ENCODE measurements around the gene POMGNT2. TPM values are rescaled to one million over a fixed set of nuclear protein-coding genes. Genes with fewer than 3 reads are reported as not detected.

POMGNT2 gene
- polyA plus RNA-seq, 4 donors: 1.3 to 10.6 (median 4.7) TPM

DNA sequence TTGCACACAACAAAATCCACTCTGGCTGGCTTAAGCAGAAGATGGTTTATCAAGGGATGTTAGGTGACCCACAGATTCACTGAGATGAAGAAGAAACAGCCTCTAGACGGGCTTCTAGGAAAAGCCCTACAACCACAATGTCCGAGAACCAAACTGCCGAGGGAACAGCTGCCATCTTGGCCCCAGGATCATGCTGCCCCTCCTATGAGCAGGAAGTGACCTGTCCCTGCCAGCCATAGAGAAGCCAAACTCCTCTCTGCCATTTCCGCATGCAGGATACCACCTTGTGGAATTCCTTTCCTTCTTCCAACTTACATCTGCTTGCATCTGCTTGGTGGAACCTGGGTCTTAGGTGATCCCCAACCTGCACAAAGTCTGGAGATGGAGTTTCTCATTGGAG lies 11.4 kb upstream of the POMGNT2 start:
- Histone ChIP-seq H3K4me3 (ENCODE audit: low read depth in 1 of 3, low read length in 3 of 3) (no peak overlapping the region), H3K9me3 (ENCODE audit: control insufficient read depth in 2 of 2, insufficient read depth in 1 of 2, low read depth in 1 of 2, low read length in 1 of 2) (peaks cover 0 to 3% of the 10 kb centered on the region in 2 donors), H3K27me3 (ENCODE audit: control insufficient read depth in 3 of 3, insufficient read depth in 3 of 3, low read length in 3 of 3) (peaks cover 0 to 4% (median 0%) of the 10 kb centered on the region in 3 donors), H3K4me1 (ENCODE audit: control insufficient read depth in 3 of 3, insufficient read depth in 2 of 3, low read depth in 1 of 3, low read length in 2 of 3) (no peaks in the 10 kb centered on the region), H3K36me3 (ENCODE audit: control insufficient read depth in 3 of 3, insufficient read depth in 2 of 3, low read depth in 1 of 3, low read length in 3 of 3) (no peaks in the 10 kb centered on the region), H3K27ac (ENCODE audit: low read depth in 1 of 3, low read length in 2 of 3) (no peak overlapping the region)
- WGBS, 3 donors: 84 to 89% (median 87%) methylated on average over 4 of the region's 4 CpGs
- no peak for FAIRE-seq
- DNase-seq: no peak

DNA sequence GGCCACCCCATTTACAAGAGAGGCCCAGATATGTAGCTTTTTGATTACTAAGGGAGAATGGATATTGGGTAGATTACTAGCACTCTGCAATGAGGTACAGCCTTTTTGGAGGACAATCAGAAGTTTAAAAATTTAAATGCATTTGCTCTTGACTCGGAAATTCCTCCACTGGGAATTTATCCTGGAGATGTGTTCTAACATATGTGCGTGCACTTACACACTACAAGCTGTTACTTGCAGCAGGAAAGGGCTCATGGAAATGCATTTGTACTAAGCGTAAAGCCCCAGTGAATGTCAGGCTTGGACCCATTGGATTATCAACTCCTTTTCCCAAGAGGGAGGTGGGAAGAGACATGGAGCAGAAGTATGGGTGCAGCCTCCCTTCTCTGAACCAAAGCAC lies 7.8 kb upstream of the POMGNT2 start:
- Histone ChIP-seq H3K9me3 (ENCODE audit: control insufficient read depth in 2 of 2, insufficient read depth in 1 of 2, low read depth in 1 of 2, low read length in 1 of 2) (peaks cover 0 to 3% of the 10 kb centered on the region in 2 donors), H3K27me3 (ENCODE audit: control insufficient read depth in 3 of 3, insufficient read depth in 3 of 3, low read length in 3 of 3) (peaks cover 0 to 7% (median 0%) of the 10 kb centered on the region in 3 donors), H3K4me3 (ENCODE audit: low read depth in 1 of 3, low read length in 3 of 3) (no peak overlapping the region), H3K36me3 (ENCODE audit: control insufficient read depth in 3 of 3, insufficient read depth in 2 of 3, low read depth in 1 of 3, low read length in 3 of 3) (no peaks in the 10 kb centered on the region), H3K4me1 (ENCODE audit: control insufficient read depth in 3 of 3, insufficient read depth in 2 of 3, low read depth in 1 of 3, low read length in 2 of 3) (no peaks in the 10 kb centered on the region), H3K27ac (ENCODE audit: low read depth in 1 of 3, low read length in 2 of 3) (no peak overlapping the region)
- FAIRE-seq: no peak
- no peak for DNase-seq
- WGBS, 3 donors: 91 to 95% (median 93%) methylated on average over 3 of the region's 3 CpGs

DNA sequence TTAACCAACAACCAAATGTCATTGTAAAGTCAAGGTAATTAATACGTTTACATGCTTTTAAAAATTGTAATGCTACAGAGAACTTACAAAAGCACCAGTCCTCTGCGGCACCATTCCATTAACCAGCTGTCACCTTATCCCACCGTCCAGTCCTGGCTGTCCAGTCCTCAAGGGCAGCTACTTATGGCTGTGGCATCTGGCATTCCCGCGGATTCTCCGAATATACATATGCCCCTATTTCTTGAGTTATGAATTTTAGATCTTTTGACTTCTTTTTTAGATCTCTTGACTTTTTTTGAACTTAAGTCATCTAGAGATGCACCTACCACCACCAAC lies 382 bp upstream of the POMGNT2 start:
- no peak for FAIRE-seq
- DNase-seq: no peak
- H3K4me1 ChIP-seq (ENCODE audit: control insufficient read depth in 3 of 3, insufficient read depth in 2 of 3, low read depth in 1 of 3, low read length in 2 of 3): peaks cover 0 to 7% (median 6%) of the 10 kb centered on the region in 3 donors
- no peak overlapping the region for H3K27ac ChIP-seq (ENCODE audit: low read depth in 1 of 3, low read length in 2 of 3)
- H3K4me3 ChIP-seq (ENCODE audit: low read depth in 1 of 3, low read length in 3 of 3): peak overlapping the region in 1 of 3 donors; percentile 15
- no peaks in the 10 kb centered on the region for H3K9me3 ChIP-seq (ENCODE audit: control insufficient read depth in 2 of 2, insufficient read depth in 1 of 2, low read depth in 1 of 2, low read length in 1 of 2)
- no peaks in the 10 kb centered on the region for H3K36me3 ChIP-seq (ENCODE audit: control insufficient read depth in 3 of 3, insufficient read depth in 2 of 3, low read depth in 1 of 3, low read length in 3 of 3)
- WGBS, 3 donors: 9 to 17% (median 10%) methylated on average over 6 of the region's 6 CpGs
- peaks cover 0 to 3% (median 0%) of the 10 kb centered on the region in 3 donors for H3K27me3 ChIP-seq (ENCODE audit: control insufficient read depth in 3 of 3, insufficient read depth in 3 of 3, low read length in 3 of 3)

DNA sequence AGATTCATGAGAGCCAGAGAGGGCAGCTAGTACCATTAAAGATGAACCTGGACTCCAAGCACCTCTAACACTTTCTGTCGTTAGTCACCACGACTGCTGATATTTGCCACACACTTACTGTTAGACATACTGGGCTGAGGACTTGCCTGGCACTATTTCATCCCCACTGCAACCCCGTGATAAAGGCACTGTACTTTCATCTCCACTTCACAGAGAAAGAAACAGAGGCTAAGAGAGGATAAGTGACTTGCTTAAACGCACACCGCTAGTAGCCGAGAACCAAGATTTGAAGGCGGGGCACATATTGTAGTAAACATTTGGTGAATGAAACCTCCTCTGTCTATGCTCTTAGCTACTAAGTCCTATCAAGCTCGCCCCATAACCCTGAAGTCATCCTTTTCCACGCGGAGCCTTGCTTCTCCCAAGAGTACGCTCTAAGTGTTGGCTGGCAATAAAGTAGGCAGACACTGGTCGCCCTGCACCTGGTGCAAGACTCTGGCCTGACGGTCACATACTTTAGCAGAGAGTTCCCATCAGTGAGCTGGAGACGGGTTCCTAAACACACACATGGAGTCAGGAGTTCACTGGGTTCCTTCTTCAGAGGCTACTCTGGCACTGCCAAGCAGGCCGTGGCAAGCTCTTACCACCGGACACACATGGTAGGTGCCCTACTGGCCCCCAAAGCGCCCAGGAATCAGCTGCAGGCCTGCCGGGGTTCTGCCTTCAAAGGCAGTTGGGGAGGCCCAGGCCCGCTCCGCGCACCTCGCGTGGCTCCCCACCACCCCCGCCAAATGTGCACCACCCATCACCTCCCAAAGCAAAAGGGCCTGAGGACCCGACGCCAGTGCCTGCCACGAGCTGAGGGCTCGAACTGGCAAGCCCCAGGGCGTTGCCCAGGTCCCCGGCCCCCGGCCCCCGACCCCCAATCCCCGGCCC lies 951 bp downstream of the POMGNT2 start:
- H3K4me1 ChIP-seq (ENCODE audit: control insufficient read depth in 3 of 3, insufficient read depth in 2 of 3, low read depth in 1 of 3, low read length in 2 of 3): peaks cover 0 to 7% (median 6%) of the 10 kb centered on the region in 3 donors
- peak overlapping the region; percentile 28 to 55 (median 51) for H3K4me3 ChIP-seq (ENCODE audit: low read depth in 1 of 3, low read length in 3 of 3)
- 45 to 51% (median 51%) methylated on average over 32 to 33 of the region's 33 CpGs for WGBS, 3 donors

DNA sequence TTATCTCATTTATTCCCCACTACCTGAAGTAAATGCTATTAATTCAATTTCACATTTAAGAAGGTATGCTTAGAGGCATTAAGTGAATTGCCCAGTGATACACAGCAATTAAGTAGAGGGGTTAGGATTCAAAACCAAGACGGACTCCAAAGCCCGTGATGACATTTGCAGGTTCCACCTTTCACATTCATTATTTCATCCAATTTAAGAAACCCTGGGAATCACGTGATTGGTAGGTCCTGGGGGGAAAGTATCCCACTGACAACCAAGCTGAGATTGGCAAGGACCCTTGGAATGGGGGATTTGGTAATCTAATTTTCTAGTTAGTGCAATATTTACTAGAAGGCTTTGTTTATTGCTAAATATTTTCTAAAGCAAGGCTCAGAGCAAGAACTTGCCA lies 1.8 kb downstream of the POMGNT2 start:
- FAIRE-seq (no peak), DNase-seq (no peak)
- Histone ChIP-seq H3K9me3 (ENCODE audit: control insufficient read depth in 2 of 2, insufficient read depth in 1 of 2, low read depth in 1 of 2, low read length in 1 of 2) (no peaks in the 10 kb centered on the region), H3K4me3 (ENCODE audit: low read depth in 1 of 3, low read length in 3 of 3) (no peak overlapping the region), H3K4me1 (ENCODE audit: control insufficient read depth in 3 of 3, insufficient read depth in 2 of 3, low read depth in 1 of 3, low read length in 2 of 3) (peaks cover 0 to 7% (median 6%) of the 10 kb centered on the region in 3 donors), H3K36me3 (ENCODE audit: control insufficient read depth in 3 of 3, insufficient read depth in 2 of 3, low read depth in 1 of 3, low read length in 3 of 3) (peaks cover 0 to 5% (median 0%) of the 10 kb centered on the region in 3 donors), H3K27me3 (ENCODE audit: control insufficient read depth in 3 of 3, insufficient read depth in 3 of 3, low read length in 3 of 3) (peaks cover 0 to 2% (median 0%) of the 10 kb centered on the region in 3 donors), H3K27ac (ENCODE audit: low read depth in 1 of 3, low read length in 2 of 3) (no peak overlapping the region)
- WGBS, 3 donors: 78 to 90% (median 86%) methylated on average over 3 of the region's 3 CpGs

More for the DNA sequence above, 951 bp downstream of the POMGNT2 start:
- H3K9me3 ChIP-seq (ENCODE audit: control insufficient read depth in 2 of 2, insufficient read depth in 1 of 2, low read depth in 1 of 2, low read length in 1 of 2): no peaks in the 10 kb centered on the region
- H3K27me3 ChIP-seq (ENCODE audit: control insufficient read depth in 3 of 3, insufficient read depth in 3 of 3, low read length in 3 of 3): peaks cover 0 to 3% (median 0%) of the 10 kb centered on the region in 3 donors
- H3K36me3 ChIP-seq (ENCODE audit: control insufficient read depth in 3 of 3, insufficient read depth in 2 of 3, low read depth in 1 of 3, low read length in 3 of 3): peaks cover 0 to 3% (median 0%) of the 10 kb centered on the region in 3 donors
- H3K27ac ChIP-seq (ENCODE audit: low read depth in 1 of 3, low read length in 2 of 3): no peak overlapping the region
- no peak for FAIRE-seq
- peak in 1 of 2 donors; percentile 19 for DNase-seq

DNA sequence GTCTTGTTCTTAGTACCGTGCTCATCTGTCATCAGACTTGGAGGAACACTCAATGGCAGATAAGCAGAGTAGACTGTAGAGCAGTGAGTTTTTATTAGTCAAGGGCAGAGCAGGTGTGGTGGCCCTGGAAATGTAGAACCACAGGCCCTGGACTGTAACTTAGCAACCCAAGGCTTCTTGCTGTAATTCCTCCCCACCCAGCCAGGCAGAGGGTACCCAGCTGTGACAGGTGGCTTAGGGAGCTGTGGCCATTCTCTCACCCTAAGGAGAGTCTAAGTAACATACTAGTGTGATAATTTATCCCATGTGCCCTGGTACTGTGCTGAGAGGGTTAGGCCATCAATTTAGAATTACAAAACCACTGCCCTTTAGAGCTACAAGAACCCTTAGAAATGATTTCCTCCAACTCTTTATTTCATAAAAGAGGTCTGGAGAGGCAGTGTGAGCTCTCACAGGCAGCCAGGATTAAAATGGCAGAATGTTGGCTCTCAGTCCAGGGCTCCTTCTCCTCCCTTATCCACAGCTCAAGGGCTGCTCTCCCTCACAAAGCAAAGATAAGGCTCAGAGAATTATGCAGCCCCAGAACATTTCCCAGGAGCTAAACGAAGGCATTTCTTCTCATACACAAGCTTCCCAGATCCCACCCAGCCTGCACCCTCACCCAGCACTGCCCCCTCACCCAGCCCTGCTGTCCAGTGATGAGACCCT lies 3.0 kb downstream of the POMGNT2 start:
- Histone ChIP-seq H3K9me3 (ENCODE audit: control insufficient read depth in 2 of 2, insufficient read depth in 1 of 2, low read depth in 1 of 2, low read length in 1 of 2) (no peaks in the 10 kb centered on the region), H3K27me3 (ENCODE audit: control insufficient read depth in 3 of 3, insufficient read depth in 3 of 3, low read length in 3 of 3) (no peaks in the 10 kb centered on the region), H3K27ac (ENCODE audit: low read depth in 1 of 3, low read length in 2 of 3) (no peak overlapping the region), H3K4me1 (ENCODE audit: control insufficient read depth in 3 of 3, insufficient read depth in 2 of 3, low read depth in 1 of 3, low read length in 2 of 3) (peaks cover 0 to 7% (median 6%) of the 10 kb centered on the region in 3 donors), H3K4me3 (ENCODE audit: low read depth in 1 of 3, low read length in 3 of 3) (no peak overlapping the region), H3K36me3 (ENCODE audit: control insufficient read depth in 3 of 3, insufficient read depth in 2 of 3, low read depth in 1 of 3, low read length in 3 of 3) (peaks cover 0 to 5% (median 0%) of the 10 kb centered on the region in 3 donors)
- WGBS, 3 donors: 39 to 72% (median 65%) methylated on average over 2 of the region's 2 CpGs
- no peak for FAIRE-seq
- peak; percentile 9 to 13 for DNase-seq

DNA sequence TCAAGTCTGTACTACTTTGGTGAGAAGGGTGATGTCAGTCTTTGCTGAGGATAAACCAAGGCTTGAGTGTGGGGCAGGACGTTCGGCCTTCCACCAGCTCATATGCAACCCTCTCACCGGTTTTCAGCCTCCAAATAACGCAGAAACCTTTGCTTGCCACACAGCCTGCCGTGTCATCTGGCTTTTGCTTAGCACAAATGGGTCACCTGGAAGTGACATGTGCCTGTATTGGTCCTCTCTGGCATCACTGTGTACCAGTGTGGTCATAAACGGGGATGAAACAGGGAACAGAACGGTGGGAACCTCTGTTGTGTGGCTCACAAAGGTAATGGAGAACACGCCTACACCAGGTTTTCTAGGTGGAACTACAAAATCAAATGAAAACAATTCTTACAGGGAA lies 7.1 kb downstream of the POMGNT2 start:
- Histone ChIP-seq H3K27ac (ENCODE audit: low read depth in 1 of 3, low read length in 2 of 3) (no peak overlapping the region), H3K9me3 (ENCODE audit: control insufficient read depth in 2 of 2, insufficient read depth in 1 of 2, low read depth in 1 of 2, low read length in 1 of 2) (no peaks in the 10 kb centered on the region), H3K36me3 (ENCODE audit: control insufficient read depth in 3 of 3, insufficient read depth in 2 of 3, low read depth in 1 of 3, low read length in 3 of 3) (peaks cover 0 to 8% (median 0%) of the 10 kb centered on the region in 3 donors), H3K4me1 (ENCODE audit: control insufficient read depth in 3 of 3, insufficient read depth in 2 of 3, low read depth in 1 of 3, low read length in 2 of 3) (no peaks in the 10 kb centered on the region), H3K4me3 (ENCODE audit: low read depth in 1 of 3, low read length in 3 of 3) (no peak overlapping the region), H3K27me3 (ENCODE audit: control insufficient read depth in 3 of 3, insufficient read depth in 3 of 3, low read length in 3 of 3) (no peaks in the 10 kb centered on the region)
- FAIRE-seq (no peak), DNase-seq (no peak)
- 91 to 95% (median 95%) methylated on average over 8 of the region's 8 CpGs for whole genome bisulfite sequencing, 3 donors

DNA sequence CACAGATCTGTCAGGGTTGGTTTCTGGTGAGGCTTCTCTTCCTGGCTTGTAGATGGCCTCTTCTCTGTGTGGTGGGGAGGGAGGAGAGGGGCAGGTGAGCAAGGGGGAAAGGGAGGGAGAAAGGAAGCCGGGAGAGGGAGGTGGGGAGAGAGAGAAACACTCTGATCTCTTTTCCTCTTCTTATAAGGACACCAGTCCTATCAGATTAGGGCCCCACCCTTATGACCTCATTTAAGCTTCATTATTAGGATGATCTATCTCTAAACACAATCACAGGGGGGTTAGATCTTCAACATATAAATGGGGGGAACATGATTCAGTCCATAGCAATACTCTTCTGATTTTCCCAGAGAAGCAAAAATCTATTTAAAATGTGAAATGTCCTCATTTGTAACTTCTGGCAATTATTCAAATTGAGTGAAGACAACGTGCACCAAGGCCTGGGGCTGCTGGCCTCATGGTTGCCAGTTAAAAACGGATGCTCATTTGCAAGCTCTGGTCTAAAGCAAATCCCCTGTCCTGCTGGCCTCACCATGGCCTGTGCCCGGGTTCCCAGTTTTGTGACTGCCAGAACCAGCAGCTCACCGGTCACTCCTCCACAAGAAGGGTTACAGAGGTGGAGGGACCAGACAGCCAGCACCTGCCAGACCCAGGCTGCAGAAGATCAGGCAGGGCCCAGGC lies 8.3 kb downstream of the POMGNT2 start:
- FAIRE-seq: no peak

More for the DNA sequence above, 8.3 kb downstream of the POMGNT2 start:
- 76 to 78% (median 77%) methylated on average over 5 of the region's 5 CpGs for WGBS, 3 donors
- DNase-seq: no peak
- no peaks in the 10 kb centered on the region for H3K9me3 ChIP-seq (ENCODE audit: control insufficient read depth in 2 of 2, insufficient read depth in 1 of 2, low read depth in 1 of 2, low read length in 1 of 2)
- peaks cover 0 to 8% (median 0%) of the 10 kb centered on the region in 3 donors for H3K36me3 ChIP-seq (ENCODE audit: control insufficient read depth in 3 of 3, insufficient read depth in 2 of 3, low read depth in 1 of 3, low read length in 3 of 3)
- H3K27ac ChIP-seq (ENCODE audit: low read depth in 1 of 3, low read length in 2 of 3): no peak overlapping the region
- no peak overlapping the region for H3K4me3 ChIP-seq (ENCODE audit: low read depth in 1 of 3, low read length in 3 of 3)
- no peaks in the 10 kb centered on the region for H3K4me1 ChIP-seq (ENCODE audit: control insufficient read depth in 3 of 3, insufficient read depth in 2 of 3, low read depth in 1 of 3, low read length in 2 of 3)
- H3K27me3 ChIP-seq (ENCODE audit: control insufficient read depth in 3 of 3, insufficient read depth in 3 of 3, low read length in 3 of 3): no peaks in the 10 kb centered on the region
